Choroid plexus epithelial cell (primary cell): ENCODE data around the gene FA2H.
"Not testable (repeated sequence)": the region's sequence is repeated elsewhere in the genome, so short reads cannot be mapped to it uniquely, and the experiment has no call there.

Experiments used
- DNase-seq: peaks from one replicate; pipeline ENCODE4 v3.0.0-alpha.2; 2010; ENCODE audit warnings: low read depth
- H3K4me3 ChIP-seq: 2 replicates; pipeline ENCODE4 v1.5.1; 2011; ENCODE audit warnings: low read depth, mild to moderate bottlenecking, control low read depth, low read length, moderate library complexity
- CTCF ChIP-seq: conservative IDR thresholded peaks from 2 replicates; pipeline ENCODE4 v1.5.1; 2011; ENCODE audit warnings: low read depth, mild to moderate bottlenecking, control low read depth, inconsistent platforms, low read length, moderate library complexity

The FA2H gene

GRCh38 chr16:74769586-74770190 lies 4.9 kb downstream of the FA2H start:
- TF ChIP-seq CTCF, result no peak
- no peak for DNase-seq
- H3K4me3 ChIP-seq, result no peak overlapping the region

GRCh38 chr16:74768239-74768638 lies 6.4 kb downstream of the FA2H start:
- TF ChIP-seq CTCF, result no peak
- DNase-seq, result no peak
- H3K4me3 ChIP-seq, result no peak overlapping the region

GRCh38 chr16:74767749-74768148 lies 6.9 kb downstream of the FA2H start:
- no peak for DNase-seq
- no peak overlapping the region for H3K4me3 ChIP-seq
- TF ChIP-seq CTCF, result no peak

GRCh38 chr16:74766729-74767128 lies 7.9 kb downstream of the FA2H start:
- no peak overlapping the region for H3K4me3 ChIP-seq
- peak; percentile 8 for TF ChIP-seq CTCF
- DNase-seq, result no peak

GRCh38 chr16:74764184-74764583 lies 10.4 kb downstream of the FA2H start:
- not testable (repeated sequence) for DNase-seq

GRCh38 chr16:74761665-74762064 lies 13.0 kb downstream of the FA2H start:
- no peak overlapping the region for H3K4me3 ChIP-seq
- no peak for DNase-seq
- no peak for TF ChIP-seq CTCF

More at GRCh38 chr16:74764184-74764583, 10.4 kb downstream of the FA2H start:
- H3K4me3 ChIP-seq, result not testable (repeated sequence)

GRCh38 chr16:74760007-74760767 lies 14.4 kb downstream of the FA2H start:
- no peak overlapping the region for H3K4me3 ChIP-seq
- peak; percentile 20 for DNase-seq
- no peak for TF ChIP-seq CTCF
